ENCODE data around the gene PTPRJ. TPM values are rescaled to one million over a fixed set of nuclear protein-coding genes. Genes with fewer than 3 reads are reported as not detected.

Gene PTPRJ
- total RNA-seq, 1 donor = 10.9 TPM

DNA sequence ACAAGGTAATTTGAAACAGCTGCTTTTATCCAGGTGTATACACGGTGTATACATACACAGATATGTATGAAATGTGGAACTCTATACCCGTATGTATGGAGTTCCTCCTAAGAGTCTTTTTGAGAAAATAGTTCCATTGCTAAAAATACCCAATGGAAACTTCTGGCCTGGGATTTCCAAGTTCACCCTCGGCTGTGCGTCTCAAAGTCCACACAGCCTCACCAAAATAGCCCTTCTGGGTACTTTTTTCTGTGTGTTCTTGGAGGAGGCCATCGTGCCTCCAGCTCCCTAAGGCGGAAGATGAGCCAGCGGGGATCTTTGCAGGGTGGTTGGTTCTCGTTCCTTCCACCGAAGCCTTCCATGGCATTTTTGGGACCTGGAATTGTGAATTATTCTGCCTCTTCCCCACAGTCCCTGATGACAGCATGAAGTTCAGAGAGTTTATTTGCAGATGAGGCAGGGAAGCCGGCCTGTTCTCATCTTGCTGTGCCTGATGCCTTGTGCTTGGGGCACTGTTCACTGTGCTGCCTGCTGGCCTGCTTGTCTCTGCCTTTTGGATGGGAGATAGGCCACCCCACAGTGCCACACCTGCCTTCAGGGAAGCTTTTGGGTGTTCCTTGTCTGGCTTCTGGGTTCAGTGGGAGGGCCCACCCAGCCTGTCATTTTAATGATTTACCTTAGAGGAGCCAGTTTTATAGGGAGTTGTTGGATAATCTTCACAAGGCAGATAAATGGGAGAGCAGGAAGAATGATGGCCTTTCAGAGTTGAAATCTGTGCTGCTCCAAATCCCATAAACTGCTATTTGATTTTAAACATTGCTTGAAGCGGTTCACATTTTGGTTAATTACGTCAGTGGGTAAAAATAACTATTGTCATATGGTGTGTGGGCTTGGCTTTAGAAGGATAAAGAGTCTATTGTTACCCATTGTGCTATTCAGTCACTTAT lies 123.5 kb downstream of the PTPRJ start:
- H3K79me2 ChIP-seq (ENCODE audit: insufficient read depth, low read length) = peaks cover 77% of the 10 kb centered on the region
- peak overlapping the region; percentile 1 for H3K4me2 ChIP-seq (ENCODE audit: insufficient read depth, low read length)

DNA sequence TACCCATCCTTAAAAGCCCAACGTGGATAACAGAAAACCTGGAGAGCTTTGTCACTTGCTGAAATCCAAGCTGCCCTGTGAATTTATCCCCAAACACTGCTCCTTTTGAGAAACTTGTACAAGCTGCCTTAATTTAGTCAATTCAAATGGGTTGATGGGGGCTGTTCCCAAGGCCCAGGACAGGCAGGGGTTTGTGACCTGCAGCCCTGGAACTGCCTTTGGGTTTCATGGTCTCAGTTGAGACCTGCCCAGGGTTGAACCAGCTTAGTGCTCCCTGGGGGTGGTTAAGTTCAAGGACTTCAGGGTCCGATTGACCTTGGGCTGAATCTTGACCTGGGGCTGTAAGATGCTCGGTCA lies 124.2 kb downstream of the PTPRJ start:
- no peaks in the 10 kb centered on the region for H3K27me3 ChIP-seq (ENCODE audit: insufficient read depth, low read length)
- peaks cover 38% of the 10 kb centered on the region for H3K4me1 ChIP-seq (ENCODE audit: insufficient read depth, low read length)
- no peak for DNase-seq (ENCODE audit: insufficient read length, low spot score, missing footprints)
- peak overlapping the region; percentile 42 for H3K27ac ChIP-seq (ENCODE audit: low read depth, low read length)
- TF ChIP-seq, protein P1, sequence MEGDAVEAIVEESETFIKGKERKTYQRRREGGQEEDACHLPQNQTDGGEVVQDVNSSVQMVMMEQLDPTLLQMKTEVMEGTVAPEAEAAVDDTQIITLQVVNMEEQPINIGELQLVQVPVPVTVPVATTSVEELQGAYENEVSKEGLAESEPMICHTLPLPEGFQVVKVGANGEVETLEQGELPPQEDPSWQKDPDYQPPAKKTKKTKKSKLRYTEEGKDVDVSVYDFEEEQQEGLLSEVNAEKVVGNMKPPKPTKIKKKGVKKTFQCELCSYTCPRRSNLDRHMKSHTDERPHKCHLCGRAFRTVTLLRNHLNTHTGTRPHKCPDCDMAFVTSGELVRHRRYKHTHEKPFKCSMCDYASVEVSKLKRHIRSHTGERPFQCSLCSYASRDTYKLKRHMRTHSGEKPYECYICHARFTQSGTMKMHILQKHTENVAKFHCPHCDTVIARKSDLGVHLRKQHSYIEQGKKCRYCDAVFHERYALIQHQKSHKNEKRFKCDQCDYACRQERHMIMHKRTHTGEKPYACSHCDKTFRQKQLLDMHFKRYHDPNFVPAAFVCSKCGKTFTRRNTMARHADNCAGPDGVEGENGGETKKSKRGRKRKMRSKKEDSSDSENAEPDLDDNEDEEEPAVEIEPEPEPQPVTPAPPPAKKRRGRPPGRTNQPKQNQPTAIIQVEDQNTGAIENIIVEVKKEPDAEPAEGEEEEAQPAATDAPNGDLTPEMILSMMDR (IDR thresholded peaks at IDR 0.05; ENCODE audit: extremely low read depth, low read depth, low read length) = no peak
- no peak overlapping the region for H2AFZ ChIP-seq (ENCODE audit: low read length)
- peaks cover 73% of the 10 kb centered on the region for H3K79me2 ChIP-seq (ENCODE audit: insufficient read depth, low read length)
- H3K9me3 ChIP-seq (ENCODE audit: low read depth, low read length) = no peaks in the 10 kb centered on the region
- H3K36me3 ChIP-seq (ENCODE audit: insufficient read depth, low read length) = no peaks in the 10 kb centered on the region
- peak overlapping the region; percentile 1 for H3K4me2 ChIP-seq (ENCODE audit: insufficient read depth, low read length)
- no peak overlapping the region for H3K4me3 ChIP-seq (ENCODE audit: insufficient read depth, low read length)
- peaks cover 11% of the 10 kb centered on the region for H4K20me1 ChIP-seq (ENCODE audit: insufficient read depth, low read length)

More for the DNA sequence above, 123.5 kb downstream of the PTPRJ start:
- Histone ChIP-seq H4K20me1 (ENCODE audit: insufficient read depth, low read length) (peaks cover 14% of the 10 kb centered on the region), H3K9me3 (ENCODE audit: low read depth, low read length) (no peaks in the 10 kb centered on the region), H3K4me1 (ENCODE audit: insufficient read depth, low read length) (peaks cover 32% of the 10 kb centered on the region), H3K27me3 (ENCODE audit: insufficient read depth, low read length) (no peaks in the 10 kb centered on the region), H3K27ac (ENCODE audit: low read depth, low read length) (peak overlapping the region; percentile 42), H3K36me3 (ENCODE audit: insufficient read depth, low read length) (no peaks in the 10 kb centered on the region), H3K4me3 (ENCODE audit: insufficient read depth, low read length) (no peak overlapping the region), H2AFZ (ENCODE audit: low read length) (no peak overlapping the region)
- TF ChIP-seq, protein P1 (IDR thresholded peaks at IDR 0.05; ENCODE audit: extremely low read depth, low read depth, low read length) = no peak
- no peak for DNase-seq (ENCODE audit: insufficient read length, low spot score, missing footprints)

DNA sequence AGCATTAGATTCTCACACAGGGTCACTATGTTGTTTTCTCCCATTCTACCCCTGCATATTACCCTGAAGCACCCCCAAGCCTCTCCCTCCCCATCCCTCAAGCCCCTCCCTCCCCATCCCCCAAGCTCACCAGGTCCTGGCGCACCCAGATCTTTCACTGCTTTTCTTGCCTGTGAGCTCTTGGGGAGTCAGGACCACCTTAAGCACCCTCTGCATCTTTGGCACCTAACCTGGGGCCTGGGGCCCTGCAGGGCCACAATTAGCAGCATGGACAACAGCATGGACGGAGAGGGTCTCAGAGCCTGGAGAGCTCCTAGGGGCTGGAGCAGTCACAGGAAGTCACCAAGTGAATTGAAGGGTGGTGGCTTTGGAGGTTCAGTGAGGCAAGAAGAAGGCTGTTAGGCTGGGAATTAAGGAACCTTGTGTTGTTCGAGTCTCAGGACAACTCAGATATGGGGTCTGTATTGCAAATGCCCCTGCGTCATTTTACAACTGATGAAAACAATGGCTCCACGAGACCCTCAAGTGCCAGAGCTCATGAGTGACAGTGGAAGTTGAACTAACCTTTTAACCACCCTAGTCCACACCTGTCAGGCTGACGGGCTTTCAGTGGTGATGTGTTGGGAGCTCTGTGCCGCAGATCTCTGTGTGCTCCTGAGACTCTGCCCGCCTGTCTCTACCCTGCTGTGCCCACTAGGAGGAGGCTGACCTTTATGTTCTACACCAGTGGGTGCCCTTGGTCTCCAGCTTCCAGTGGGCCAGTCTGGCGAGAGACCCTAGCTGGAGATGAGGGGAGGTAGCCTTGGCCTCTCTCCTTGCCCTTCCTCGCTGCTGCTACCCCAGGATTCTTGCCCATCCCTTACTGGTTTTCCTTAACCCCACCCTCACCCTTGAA lies 125.0 kb downstream of the PTPRJ start:
- Histone ChIP-seq H3K4me1 (ENCODE audit: insufficient read depth, low read length) (peaks cover 44% of the 10 kb centered on the region), H4K20me1 (ENCODE audit: insufficient read depth, low read length) (peaks cover 7% of the 10 kb centered on the region), H3K9me3 (ENCODE audit: low read depth, low read length) (no peaks in the 10 kb centered on the region), H3K79me2 (ENCODE audit: insufficient read depth, low read length) (peaks cover 69% of the 10 kb centered on the region), H3K4me2 (ENCODE audit: insufficient read depth, low read length) (no peak overlapping the region), H3K4me3 (ENCODE audit: insufficient read depth, low read length) (no peak overlapping the region), H3K27me3 (ENCODE audit: insufficient read depth, low read length) (no peaks in the 10 kb centered on the region), H2AFZ (ENCODE audit: low read length) (no peak overlapping the region), H3K27ac (ENCODE audit: low read depth, low read length) (no peak overlapping the region), H3K36me3 (ENCODE audit: insufficient read depth, low read length) (no peaks in the 10 kb centered on the region)
- TF ChIP-seq, protein P1 (IDR thresholded peaks at IDR 0.05; ENCODE audit: extremely low read depth, low read depth, low read length) = no peak
- DNase-seq (ENCODE audit: insufficient read length, low spot score, missing footprints) = no peak
